Inferior parietal cortex (tissue), 1 donor: ENCODE results near the gene NPFF.

Experiments
- DNase-seq: peaks from one replicate; pipeline ENCODE4 v3.0.0-alpha.2; 2016; ENCODE audit errors: extremely low spot score

Gene NPFF

DNA sequence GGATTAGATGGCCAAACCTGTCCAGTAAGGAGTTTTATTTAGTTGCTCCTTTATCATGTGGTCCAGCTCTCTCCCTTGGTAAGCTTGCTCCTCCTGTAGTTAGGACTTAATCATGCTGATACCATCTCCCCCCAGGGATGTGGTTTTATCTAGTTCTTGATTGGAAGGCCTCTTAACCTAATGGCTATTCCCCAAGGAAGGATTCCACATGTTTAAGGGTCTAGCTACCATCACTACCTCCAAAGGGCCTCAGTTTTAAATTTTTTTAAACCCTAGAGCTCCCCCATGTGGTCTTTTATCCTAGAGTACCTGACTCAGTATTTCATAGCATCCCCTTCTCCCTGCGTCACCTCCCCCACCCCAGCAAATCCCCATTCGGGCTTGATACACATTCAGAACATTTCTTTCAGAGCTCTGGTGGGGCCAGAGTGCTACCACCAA, 30.5 kb downstream of the NPFF start:
- DNase-seq = no peak

GRCh38 chr12:53474819-53475218, 32.5 kb downstream of the NPFF start:
- DNase-seq = no peak

GRCh38 chr12:53474077-53474476, 33.2 kb downstream of the NPFF start:
- no peak for DNase-seq

- no peak for DNase-seq
Measured at GRCh38 chr12:53472056-53472582, 35.2 kb downstream of the NPFF start.

DNA sequence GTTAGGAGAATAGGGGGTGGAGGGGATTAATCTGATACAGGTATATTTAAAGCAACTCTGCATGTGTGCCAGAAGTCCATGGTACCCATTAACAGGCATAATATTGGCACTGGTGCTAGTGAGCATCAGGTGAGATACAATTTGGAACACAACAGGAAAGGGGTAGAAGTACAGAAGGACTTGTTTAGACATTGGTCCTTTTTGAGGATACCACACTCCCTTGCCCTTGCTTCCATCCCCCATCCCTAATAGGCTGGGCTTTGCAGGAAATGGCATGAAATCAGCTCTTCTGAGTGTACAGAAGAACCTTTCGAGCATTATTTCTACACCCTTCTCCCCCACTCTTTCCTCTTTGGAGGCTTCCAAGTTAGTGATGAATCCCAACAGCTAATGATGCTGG, 39.0 kb downstream of the NPFF start:
- DNase-seq = no peak

GRCh38 chr12:53467880-53468279, 39.4 kb downstream of the NPFF start:
- DNase-seq = no peak

- DNase-seq = no peak
Measured at GRCh38 chr12:53467082-53467481, 40.2 kb downstream of the NPFF start.

DNA sequence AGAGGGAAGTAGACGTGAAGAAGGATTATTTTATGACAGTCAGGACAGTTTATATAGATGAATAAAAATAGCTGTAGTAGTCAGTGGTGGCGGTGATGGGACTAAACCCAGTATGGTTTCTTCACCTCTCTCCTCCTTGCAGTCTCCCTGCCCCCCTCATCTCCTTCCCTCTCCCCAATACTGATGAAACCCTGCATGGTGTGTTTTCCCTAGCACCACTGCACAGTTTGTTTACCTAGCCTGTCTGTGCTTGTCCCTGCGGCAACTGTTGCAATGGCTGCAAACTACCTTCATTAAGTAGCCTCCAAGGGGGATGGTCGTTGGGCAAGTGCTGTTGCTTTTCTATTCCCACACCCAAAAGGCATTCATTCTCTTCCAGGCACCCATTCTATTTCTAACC, 40.6 kb downstream of the NPFF start:
- DNase-seq = no peak

DNA sequence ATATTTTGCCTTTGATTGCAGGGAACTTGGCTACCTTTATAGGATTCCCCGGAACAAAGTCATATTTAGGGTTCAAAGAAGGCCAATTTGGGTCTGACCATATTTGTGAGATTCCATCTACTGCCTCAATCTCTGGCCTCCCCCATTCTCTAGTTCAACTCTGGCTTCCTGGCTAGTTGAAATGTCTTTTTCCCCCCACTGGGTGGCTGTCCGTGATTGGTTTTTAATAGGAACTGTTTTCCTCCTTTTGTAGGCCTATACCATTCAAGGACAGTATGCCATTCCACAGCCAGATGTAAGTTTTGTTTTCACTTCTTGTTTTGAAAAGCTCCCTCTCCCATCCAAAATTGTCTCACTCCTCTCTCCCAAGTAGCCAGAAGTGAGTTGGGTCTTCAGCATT, 41.6 kb downstream of the NPFF start:
- no peak for DNase-seq

DNA sequence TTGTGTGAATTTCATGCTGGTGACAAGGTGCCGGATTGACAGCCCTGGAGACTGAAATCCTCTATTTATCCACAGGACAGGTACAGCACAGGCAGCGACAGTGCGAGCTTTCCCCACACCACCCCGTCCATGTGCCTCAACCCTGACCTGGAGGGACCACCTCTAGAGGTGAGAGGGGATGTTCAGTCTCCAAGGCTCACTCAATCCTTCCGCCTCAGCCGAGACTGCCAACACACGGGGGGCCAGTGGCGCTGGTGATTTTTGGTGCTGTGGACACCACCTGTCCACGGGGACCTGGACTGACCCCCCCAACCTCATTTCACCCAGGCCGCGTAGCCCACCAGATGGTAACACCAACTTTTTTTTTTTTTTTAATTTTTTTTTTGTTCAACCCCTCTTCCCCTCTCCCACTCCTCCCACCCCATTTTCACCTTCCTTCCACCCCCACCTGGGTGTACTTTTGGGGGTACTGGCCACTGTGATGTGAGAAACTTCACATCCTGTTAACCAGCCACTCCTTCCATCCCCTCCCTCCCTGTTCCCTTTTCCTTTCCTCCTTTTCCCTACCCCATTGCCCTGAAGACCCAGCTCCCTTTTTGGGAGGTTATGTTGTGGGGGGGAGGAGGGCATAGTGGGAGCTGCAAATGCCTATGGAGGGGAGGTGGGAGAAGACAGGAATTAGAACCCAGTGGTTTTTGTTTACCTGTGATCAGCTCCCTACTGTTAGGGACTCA, 42.4 kb downstream of the NPFF start:
- no peak for DNase-seq

- no peak for DNase-seq
Measured at GRCh38 chr12:53463802-53464560, 43.3 kb downstream of the NPFF start.

DNA sequence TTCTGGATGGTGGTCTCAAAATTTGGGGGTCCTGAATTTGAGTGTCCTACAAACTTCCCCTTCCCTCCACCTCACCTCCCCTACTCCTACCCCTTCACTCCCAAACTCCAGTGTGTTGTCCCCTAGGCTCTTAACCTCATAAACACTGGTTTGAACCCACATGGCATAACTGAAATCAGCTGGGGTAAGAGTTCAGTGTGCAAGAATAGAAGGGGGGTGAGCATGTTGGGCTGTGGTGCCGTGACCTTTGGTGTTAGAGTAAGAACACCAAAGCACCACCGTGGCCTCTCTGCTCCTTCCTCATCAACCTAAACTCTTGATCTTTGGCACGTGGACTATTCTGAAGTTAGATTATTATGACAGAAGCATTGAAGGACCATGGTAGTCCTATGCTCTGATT, 44.3 kb downstream of the NPFF start:
- DNase-seq = no peak

DNA sequence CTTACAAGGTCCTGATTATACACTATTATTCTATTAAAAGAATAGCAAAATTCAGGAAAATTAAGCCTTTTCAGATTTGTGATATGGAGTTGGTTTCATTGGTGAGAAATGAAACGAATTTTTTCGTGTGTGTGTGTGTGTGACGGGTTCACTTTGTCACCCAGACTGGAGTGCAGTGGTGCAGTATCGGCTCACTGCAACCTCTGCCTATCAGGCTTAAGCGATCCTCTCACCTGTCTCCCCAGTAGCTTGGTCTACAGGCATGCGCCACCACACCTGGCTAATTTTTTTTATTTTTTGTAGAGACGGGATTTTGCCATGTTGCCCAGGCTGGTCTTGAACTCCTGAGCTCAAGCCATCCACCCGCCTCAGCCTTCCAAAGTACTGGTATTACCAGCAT, 45.7 kb downstream of the NPFF start:
- DNase-seq = no peak

- DNase-seq = no peak
Measured at GRCh38 chr12:53461059-53461458, 46.2 kb downstream of the NPFF start.

DNA sequence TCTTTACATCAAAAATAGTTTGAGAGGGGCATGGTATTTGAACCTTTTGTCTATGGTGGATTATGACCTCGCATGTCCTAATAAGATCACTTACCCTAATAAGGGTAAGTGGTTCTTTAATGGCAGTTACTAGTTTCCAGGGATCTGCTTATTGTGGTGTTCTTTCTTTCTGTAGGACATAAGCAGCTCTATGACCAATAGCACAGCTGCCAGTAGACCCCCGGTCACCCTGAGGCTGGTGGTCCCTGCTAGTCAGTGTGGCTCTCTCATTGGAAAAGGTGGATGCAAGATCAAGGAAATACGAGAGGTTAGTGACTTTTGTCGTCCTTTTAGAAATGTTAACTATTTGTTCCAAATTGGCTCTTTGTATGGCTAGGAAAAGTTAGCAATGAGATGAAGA, 48.2 kb downstream of the NPFF start:
- DNase-seq = no peak
